ENCODE data around the gene PLEKHA3.
A peak's percentile ranks its signal among the peaks of the same experiment; 100 is the strongest.
"Not testable (repeated sequence)": the region's sequence is repeated elsewhere in the genome, so short reads cannot be mapped to it uniquely, and the experiment has no call there.

PLEKHA3 gene

DNA sequence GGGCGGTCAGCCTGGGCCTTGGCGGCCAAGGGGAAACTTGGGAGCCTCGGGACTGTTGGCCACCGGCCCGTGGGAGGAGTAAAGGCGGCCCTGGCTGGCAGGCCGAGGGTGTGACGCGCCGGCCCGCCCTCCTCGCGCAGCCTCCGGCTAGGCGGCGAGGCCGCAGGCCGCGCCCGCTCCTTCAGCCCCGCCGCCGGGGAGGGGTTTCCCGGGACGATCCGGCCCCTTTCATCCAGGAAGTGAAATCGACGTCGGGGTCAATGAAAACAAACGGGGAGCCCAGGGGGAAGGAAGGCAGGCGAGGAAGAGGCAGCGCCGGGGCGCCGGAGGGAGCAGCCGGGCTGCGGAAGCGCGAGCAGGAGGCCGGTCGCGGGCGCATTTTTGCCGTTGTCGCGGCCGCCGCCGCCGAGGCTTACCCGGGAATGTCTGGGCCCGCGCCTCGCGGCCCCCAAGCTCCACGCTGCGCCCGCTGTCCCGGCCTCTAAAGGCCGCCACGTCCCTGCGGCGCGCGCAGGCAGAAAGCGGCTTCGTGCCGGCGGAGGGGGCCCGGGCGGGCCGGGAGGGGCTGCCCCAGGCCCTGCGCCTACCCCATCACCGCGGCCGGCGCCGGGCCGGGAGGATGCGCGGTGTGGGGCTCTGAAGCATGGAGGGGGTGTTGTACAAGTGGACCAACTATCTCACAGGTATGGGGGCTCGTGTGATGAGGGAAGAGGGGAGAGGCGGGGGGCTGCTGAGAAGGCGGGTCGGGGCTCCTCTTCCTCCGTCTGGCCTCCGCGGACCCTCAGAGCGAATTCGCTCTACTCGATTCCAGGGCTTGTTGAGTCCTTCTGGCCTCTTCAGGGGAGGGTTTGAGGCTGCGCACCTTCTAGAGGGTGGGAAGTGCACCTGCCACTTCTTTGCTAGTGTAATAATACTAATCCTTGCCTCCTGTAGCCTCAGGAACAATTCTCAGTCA lies at the start of gene PLEKHA3:
PLEKHA3 (plus strand) TSS at position 231 of the 955 bp plus-strand sequence; CDS start at position 644, 413 bp downstream.
- peak; percentile 69 to 90 for DNase-seq

DNA sequence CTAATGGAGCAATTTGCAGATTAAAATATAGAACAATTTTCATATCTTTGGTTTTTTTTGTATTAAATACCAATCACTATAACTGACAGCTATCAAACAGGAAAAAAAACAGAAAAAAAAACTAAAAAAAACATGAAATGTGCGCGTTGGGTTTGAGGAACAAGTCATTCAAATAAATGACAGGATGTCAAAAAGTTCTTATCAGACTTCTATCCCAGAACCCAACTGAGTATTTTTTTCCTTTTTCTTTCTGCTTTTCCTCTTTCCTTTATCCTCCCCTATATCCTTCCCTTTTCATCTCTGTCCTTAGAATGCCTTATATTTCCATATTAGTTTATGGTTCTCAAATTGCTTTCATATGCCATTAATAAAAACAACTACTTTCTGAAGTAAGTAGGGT lies 43.6 kb upstream of the PLEKHA3 start:
- no peak for DNase-seq

DNA sequence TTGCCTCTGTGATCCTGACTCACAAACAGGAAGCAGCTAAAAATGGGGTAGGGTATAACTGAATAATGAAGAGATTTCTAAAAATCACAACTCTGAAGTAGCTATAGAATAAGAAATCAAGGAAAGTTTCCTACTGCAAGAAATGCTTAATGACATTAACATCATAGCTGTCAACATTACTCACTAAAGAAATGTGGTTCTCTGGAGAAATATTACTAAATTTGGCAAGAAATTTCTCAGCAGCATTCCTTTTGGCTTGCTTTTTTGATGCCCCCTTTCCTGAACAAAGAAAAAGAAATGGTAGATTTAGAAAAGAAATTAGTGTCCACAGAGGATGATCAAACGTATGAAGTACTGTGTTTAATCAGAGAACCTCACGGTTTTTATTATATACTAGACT lies 38.8 kb upstream of the PLEKHA3 start:
- DNase-seq, result no peak

DNA sequence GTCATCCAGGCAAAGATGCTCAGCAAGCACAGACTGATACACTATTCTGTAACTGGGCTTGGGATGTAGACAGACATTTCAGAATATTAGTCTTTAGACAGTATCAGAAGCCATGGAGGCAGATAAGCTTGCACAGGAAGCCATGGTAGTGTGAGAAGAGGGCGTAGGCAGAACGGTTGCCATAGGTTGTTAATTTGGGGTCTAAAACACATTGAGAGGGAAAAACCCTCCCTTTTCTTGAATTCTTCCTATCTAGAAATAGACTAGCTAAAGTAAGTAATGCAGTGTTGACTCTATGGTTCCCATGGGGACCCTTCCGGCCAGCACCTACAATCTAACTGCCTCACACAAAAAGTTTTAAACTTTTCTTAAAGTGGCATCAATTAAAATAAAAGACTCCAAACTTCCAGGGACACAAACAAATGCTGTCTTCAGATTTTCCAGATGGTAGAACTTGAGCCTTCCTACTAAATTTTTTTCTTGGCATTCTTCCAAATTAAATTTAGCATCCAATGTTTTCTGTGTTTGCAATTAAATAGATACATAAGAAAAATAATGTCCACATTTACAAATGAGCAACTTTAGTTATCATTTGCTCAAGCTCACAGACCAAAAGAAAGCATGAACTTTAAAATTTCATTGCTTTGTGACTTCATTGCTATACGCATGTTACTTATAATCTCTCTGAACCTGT lies 31.1 kb upstream of the PLEKHA3 start:
- no peak for DNase-seq

DNA sequence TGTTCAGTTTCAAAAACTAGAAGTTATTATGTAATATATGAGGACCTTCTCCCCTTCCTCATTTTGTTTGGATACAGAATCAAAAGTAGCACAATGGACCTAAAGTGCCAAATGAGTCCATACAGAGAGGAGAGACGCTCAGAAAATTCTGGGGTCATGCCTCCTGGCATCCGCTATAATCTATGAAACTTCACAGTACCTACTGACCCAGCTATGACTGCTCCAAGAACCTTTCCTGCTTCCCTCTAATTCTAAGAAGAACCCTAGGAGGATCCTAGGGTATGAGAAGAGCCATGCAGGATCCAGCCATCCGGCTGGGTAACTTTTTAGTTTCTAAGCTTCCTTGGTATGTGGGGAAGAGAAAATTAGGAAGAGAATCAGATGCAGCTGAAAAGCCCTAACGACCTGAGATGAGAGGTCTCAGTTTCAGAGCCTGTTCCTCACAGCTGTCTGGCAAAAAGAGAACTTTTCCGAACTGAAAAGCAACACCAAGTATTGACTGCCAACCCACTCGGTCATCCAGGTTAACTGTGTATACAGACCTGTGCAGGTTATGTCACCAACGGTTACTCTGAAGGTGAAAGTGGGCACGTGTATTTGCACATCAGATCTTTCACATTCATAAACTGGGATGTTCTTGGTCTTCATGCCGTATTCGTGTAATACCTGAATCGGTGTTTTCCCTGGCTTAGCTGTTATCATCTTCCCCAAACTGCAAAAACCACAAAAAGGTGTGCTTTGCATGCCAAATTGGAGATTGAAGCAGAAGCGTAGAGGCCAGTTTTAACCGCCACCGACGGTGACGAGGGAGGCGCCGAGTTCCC lies 30.3 kb upstream of the PLEKHA3 start:
- no peak for DNase-seq

DNA sequence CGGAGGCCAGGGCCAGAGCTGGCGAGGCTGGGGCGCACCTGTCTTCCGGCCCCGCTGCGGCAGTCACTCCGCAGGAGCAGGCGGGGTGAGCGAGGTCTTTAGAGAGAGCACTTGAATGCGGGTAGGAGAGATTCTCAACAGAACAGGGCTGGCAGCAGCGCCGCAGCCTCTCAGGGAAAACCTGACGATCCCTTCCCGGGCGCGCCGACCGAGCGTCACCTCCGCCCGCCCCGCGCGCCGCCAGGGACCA lies 29.8 kb upstream of the PLEKHA3 start:
- DNase-seq, result peak in 1 of 2 donors; percentile 72

DNA sequence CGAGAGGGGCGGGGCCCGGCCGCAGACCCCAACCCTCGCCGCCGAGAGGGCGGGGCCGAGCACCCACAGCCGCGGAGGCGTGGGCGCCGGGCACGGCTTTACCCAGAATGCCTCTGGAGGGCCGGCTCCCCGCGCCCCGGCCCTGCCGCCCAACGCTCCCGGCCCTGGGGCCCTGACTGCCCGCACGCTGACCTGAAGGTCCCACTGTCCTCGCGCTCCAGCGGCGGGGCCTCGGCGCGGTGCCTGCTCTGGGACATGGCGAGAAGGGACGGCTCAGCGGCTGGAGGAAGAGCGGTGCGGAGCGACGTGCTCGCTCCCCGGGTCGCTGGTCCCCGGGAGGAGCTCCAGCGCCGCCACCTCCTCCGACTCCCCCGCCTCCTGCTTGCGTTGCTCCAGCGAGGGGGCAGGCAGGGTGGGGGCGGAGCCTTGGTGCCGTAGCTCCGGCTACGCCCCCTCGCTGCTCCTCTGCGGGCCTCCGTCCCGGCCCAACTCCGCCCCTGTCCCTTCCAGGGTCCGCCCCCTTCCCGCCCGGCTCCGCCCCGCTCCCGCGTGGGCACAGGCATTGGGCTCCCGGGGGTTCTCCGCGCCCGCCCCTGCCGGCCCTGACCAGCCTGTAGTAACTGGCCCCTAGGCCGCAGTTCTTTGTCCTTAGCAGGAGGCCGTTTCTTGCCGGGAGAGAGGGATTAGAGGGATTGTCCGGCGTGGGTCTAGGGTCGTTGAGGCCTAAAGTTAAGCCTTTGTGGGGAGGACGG lies 29.3 kb upstream of the PLEKHA3 start, which contains the start of the genes PJVK and PRKRA:
PJVK (plus strand) TSS at position 605 of the 752 bp plus-strand sequence. CDS start 2,032 bp downstream, outside the sequence.
PRKRA (minus strand) TSS at position 402 of the 752 bp plus-strand sequence; CDS start at position 257, 145 bp downstream.
- peak; percentile 90 to 94 for DNase-seq

DNA sequence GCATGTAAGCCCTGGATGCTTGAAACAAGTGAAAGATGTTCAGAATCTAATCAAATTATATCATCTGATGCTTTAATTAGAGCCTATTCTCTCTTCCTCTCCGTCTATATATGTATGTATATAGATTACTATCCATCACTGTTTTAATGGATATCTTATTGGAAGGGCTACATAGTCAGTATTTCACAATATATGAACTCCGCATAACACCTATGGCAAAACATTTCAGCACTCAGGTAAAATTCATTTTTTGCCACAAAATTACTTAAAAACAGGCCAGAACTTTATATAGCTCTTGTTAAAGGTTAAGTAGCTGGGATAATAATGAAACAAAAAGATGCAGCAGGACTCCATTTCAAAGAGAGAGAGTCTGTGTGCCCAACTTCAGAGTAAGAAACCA lies 27.9 kb upstream of the PLEKHA3 start:
- no peak for DNase-seq

DNA sequence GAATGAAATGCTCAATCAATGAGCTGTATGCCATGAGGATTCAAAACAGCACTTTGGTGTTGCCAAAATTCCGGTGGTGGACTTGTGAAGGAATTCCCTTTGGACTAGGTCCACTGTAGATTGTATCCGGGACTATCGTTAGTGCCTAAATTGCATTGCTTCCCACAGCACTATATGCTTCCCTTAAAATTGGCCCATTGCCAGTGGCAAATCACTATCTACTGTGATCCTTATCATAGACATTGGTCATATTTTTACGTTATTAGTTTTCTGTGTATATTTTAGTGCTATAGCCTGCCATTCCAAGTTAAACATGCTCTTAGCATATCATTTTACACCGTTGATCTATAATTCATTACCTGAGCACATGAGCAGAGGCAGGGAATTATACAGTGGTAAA lies 27.4 kb upstream of the PLEKHA3 start:
- no peak for DNase-seq

DNA sequence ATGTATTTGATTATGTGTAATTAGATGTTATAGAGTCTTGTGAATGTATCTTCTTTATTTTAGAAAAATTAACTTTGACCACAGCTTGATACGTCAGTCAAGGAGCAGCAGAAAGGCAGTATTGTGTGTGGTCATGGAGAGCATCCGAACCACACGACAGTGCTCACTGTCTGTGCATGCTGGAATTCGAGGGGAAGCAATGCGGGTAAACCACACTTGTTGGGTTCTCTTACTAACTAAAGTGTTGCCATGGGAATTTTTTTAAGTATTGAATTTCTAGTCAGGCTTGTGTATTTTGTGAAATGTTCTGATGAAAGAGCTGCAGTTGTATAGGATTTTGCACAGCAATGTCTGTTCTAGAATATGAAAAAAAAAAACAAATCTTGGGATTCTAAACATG lies 24.3 kb upstream of the PLEKHA3 start:
- DNase-seq, result no peak

DNA sequence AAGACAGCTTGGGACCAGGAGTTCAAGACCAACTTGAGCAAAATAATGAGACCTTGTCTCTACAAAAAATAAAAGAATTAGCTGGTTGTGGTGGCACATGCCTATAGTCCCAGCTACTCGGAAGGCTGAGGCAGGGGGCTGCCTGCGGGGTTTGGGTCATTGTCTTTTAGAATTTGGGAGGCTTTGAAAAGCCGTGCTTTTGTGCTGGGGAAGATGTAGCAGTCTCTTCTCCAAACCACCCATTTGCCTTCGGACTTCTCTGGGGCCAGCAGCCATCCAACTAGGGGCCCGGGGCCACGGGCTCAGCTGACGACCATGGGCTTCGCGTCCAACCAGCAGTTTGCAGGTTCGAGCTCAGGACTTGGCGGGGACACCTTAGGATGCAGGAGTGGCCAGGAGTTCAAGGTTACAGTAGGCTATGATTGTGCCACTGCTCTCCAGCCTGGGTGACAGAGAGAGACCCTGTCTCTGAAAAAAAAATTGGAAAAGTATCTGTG lies 22.8 kb upstream of the PLEKHA3 start:
- DNase-seq, result no peak

DNA sequence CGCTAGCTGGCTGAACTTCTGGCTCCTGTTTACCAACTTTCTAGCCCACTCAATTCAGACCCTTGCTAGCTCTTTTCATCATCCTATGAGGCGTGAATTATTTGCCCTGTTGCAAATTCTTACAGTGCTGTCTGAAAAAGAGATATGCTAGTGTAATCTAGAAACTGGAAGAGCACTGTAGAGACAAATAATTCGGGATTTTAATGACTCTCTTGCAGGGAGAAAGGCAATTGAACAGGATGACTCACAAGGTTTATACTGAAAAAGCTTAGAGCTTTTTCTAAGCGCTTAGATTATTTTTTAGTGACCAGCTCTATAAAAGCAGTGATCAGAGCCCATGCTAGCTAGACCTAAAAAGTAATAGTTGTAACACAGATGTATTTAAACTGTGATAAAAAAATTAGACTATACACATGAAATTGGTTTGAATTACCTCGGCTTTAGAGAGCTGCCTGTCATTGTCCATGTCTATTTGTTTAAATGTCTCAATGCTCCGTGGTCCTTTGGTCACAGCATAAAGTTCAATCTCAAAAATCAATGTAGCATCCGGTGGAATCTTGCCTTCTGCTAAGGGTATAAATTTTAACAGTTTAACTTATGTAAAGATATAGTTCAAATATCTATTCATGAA lies 10.9 kb upstream of the PLEKHA3 start:
- DNase-seq, result no peak

DNA sequence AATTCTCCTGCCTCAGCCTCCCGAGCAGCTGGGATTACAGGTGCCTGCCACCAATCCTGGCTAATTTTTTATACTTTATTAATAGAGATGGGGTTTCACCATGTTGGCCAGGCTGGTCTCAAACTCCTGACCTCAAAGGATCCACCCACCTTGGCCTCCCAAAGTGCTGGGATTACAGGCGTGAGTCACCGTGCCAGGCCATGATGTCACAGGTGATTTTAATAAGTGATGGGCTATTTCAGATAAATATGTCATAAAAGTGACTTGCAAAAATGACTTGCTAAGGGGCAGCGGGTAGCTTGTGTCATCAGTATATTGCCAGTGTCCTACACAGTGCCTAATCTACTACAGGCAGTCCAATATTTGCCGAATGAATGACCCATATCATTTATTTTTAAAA lies 8.9 kb upstream of the PLEKHA3 start:
- not testable (repeated sequence) for DNase-seq

DNA sequence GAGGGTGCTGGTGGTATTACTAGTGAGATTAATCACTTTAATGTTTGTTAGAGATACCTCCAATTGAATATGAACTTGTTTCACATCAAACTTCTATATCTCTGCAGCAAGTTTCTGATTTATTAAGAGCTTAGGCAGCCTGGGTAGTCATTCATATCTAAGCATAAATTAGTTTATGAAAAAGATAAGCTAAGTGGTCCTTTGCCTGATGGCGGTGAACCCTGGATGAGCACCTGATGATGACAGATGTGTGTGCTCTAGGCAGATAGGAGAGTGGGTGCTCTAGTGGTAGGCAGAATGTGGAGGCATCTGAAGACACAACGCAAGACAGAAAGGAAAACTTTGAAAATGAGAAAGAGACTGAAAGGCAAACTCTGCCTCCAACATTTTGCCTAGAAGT lies 6.9 kb upstream of the PLEKHA3 start:
- no peak for DNase-seq

DNA sequence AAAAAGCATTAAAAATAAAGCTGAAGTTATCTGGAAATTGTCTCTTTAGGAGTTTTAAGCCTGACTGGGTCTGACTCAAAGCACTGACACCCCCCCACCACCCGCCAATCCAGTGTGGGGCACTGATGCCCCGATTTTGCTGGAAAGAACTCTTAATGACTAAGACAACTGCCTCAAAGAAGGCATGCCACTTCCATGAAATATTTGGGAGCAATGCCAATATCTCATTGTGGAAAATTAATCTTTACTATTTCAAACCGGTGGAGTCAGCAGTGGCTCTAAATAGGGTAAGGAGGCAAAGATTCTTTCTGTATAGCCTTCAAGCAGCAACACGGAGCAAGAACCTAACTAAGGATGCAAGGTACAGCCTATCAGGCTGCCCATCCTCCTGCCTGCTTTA lies 6.3 kb upstream of the PLEKHA3 start:
- DNase-seq, result no peak

DNA sequence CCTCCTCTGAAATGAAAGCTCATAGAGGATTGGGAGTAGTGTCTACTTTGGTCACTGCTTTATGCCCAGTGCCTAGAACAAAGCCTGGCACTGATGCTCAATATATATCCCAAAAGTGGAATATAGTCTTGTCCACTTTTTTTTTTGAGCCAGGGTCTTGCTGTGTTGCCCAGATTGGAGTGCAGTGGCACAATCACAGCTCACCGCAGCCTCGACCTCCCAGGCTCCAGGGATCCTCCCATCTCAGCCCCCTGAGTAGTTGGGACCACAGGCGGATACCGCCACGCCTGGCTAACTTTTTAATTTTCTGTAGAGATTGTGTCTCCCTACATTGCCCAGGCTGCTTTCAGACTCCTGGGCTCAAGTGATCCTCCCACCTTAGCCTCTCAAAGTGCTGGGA lies 5.7 kb upstream of the PLEKHA3 start:
- DNase-seq, result no peak

DNA sequence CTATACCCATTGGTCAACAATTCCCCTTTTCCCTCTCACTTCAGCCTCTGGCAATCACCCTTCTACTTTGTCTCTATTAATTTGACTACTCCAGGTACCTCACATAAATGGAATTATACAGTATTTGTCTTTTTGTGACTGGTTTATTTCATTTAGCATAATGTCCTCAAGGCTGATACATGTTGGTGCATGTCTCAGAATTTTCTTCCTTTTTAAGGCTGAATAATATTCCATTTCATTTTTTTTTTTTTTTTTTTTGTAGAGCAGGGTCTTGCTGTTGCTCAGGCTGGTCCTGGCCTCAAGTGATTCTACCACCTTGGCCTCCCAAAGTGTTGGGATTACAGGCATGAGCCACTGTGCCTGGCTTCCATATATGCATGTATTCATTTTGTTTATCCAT lies 3.8 kb upstream of the PLEKHA3 start:
- DNase-seq, result no peak

DNA sequence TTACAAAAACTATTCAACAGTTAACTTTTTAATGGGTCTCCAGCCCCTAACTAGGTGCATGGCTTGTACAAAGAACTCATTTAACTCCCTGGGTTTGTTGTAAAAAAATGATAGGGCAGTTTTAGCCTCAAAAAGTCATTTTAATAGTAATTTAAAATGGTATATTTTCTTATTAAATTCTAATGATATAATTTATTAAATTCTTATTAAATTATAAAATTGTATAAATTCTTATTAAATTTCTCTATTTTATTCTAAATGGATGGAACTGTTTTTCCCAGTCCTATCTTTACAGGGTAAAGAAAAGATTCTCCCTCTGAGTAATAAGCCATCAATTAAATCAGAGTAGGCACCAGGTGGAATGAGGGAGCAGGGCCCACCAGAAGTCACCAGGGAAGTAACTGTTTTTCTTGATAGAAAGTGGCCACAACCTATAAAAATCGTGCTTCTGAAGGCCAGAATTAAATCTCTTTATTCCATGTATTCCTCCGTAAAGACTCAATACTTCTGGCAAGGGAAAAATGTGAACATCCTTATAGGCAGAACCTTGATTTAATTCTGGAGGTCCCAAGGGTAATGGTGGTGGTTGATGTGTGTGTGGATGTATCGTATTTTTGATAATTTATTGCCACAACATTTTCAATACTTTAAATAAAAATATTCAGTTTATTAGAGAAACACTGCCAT lies 2.7 kb upstream of the PLEKHA3 start:
- DNase-seq, result no peak

DNA sequence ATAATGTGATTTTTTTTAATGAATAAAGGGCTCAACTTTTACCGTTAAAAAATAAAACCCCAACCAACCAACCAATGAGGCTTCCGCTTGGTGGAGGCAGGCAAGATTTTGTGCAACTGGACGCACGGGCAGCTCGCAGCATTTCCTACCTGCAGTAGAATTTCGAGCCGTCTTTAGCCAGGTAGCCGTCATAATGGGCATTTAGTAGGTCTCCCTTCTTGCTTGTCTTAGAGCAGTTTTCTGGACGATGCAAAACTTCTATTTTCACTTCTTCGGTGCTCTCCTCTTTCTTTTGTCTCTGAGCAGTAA lies 2.2 kb upstream of the PLEKHA3 start:
- DNase-seq, result no peak

DNA sequence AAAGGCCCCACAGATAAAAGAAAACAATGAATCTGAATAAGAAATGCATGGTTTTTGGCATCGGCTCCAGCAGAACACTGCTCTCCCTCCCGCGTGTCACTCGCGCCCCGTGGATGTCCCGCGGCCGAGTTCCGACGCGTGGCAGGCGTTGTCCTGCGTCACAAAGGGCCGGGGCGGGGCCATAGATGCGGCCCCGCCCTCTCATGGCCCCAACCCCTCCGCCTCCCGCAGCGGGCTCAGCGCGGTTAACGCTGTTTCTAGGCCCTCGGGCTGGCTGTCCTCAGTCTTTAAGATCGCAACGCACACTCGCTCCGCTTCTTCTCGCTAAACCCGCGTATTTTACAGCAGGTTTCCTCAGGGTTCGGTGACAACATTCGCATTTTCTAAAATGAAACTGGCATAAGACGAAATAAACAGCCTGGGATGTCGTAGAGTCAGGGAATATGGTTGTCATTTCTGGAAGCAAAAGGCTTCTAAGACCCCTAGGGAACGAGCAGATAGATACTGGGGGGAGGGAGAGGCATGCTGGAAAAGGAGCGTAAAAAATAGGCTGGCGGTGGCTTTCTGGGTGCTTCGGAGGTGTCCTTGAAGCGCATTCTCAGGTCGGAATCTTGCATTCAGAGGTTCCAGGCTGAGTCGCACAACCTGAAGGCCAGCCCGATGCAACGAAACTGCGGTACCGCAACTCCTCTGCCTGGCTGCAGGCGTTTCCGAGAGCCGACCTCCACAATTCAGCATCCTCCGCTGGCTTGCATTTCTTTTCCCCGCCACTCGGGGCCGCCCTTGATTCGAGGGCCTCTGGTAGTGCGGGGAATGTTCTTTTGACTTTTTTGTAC lies 1.6 kb upstream of the PLEKHA3 start, which contains the start of gene FKBP7:
FKBP7 (minus strand) TSS at position 162 of the 836 bp plus-strand sequence; CDS start at position 61, 101 bp downstream.
- DNase-seq, result peak; percentile 51 to 72
